HCT116 (cell line): ENCODE results near the gene NF1. TPM values are rescaled to one million over a fixed set of nuclear protein-coding genes. Genes with fewer than 3 reads are reported as not detected.

Source experiments
- ATAC-seq: fragments of 200-7000 bp; cut with Tn5 transposase; 2 replicates; pipeline ENCODE4 v1.9.1; 2020; ENCODE audit warnings: mild to moderate bottlenecking, moderate library complexity
- BruUV-seq: library from RNA; stranded (reverse); fragments of 400-500 nt; replicated peaks from 2 replicates; lab custom pipeline; 2021; lab: Mats Ljungman, UMichigan
- CTCF ChIA-PET: fragments of 300-600 bp; sonication (Branson Sonifier 250); formaldehyde crosslinking; loops from one replicate; lab custom pipeline; 2021; ENCODE audit warnings: antibody characterized with exemption; lab: Charles Lee
- POLR2A ChIA-PET: fragments of 300-600, 350-600 bp; sonication (Branson Sonifier 250); formaldehyde crosslinking; loops from one replicate; lab custom pipeline; 2021; ENCODE audit warnings: antibody characterized with exemption; lab: Charles Lee
- RAD21 ChIA-PET, 2 experiments: fragments of 300-600 bp; sonication (Branson Sonifier 250); formaldehyde crosslinking; loops; one replicate each; lab custom pipeline; 2023; ENCODE audit warnings: low total read pairs in 2 of 2; ENCODE audit not compliant: uncharacterized antibody in 2 of 2, unreplicated experiment in 2 of 2, low non-redundant PET in 1 of 2; lab: Charles Lee
- DNase-seq: peaks from one replicate; pipeline ENCODE4 v3.0.0-alpha.2; 2010; ENCODE audit warnings: low read depth, low spot score
- H2AFZ ChIP-seq: fragments of 200-600 bp; shearing (Covaris generic), sonication (generic); 2 replicates; pipeline ENCODE4 v1.6.1; 2017; ENCODE audit warnings: low read depth, mixed run types, mixed read lengths, antibody characterized with exemption, low read length; ENCODE audit not compliant: poor library complexity, severe bottlenecking
- H3K27ac ChIP-seq: 2 replicates; pipeline ENCODE4 v1.5.1; 2012; ENCODE audit warnings: low read depth, low read length
- H3K27me3 ChIP-seq: fragments of 200-600 bp; sonication (generic); 2 replicates; pipeline ENCODE4 v1.6.1; 2016; ENCODE audit warnings: mixed run types, low read length, mixed read lengths; ENCODE audit not compliant: insufficient read depth
- H3K36me3 ChIP-seq, 2 experiments: fragments of 200-500 bp in 1 of 2; fragments of 200-600 bp in 1 of 2; sonication (Bioruptor generic) in 1 of 2; sonication (generic) in 1 of 2; 2 replicates each; pipeline versions ENCODE4 v1.5.1 to v1.6.1; 2014 to 2016; ENCODE audit warnings: low read length in 2 of 2, inconsistent platforms in 1 of 2, mixed read lengths in 1 of 2, mixed run types in 1 of 2; ENCODE audit not compliant: insufficient read depth in 2 of 2, control insufficient read depth in 1 of 2
- H3K4me1 ChIP-seq, 2 experiments: fragments of 200-600 bp in 1 of 2; sonication (generic) in 1 of 2; 2 replicates each; pipeline versions ENCODE4 v1.5.1 to v1.6.1; 2012 to 2017; ENCODE audit warnings: low read length in 2 of 2, inconsistent platforms in 1 of 2, mild to moderate bottlenecking in 1 of 2, mixed read lengths in 1 of 2, mixed run types in 1 of 2, moderate library complexity in 1 of 2; ENCODE audit not compliant: insufficient read depth in 2 of 2, control insufficient read depth in 1 of 2
- H3K4me2 ChIP-seq: fragments of 200-600 bp; sonication (generic); 2 replicates; pipeline ENCODE4 v1.6.1; 2017; ENCODE audit warnings: mixed run types, low read length, mixed read lengths
- H3K4me3 ChIP-seq, 2 experiments: fragments of 200-600 bp in 1 of 2; sonication (generic) in 1 of 2; replicated peaks in 1 of 2; 2 replicates each; pipeline ENCODE4 v1.5.1; 2011 to 2016; ENCODE audit warnings: low read length in 2 of 2, control low read depth in 1 of 2, low read depth in 1 of 2, mild to moderate bottlenecking in 1 of 2, mixed read lengths in 1 of 2, mixed run types in 1 of 2
- H3K79me2 ChIP-seq: fragments of 200-600 bp; sonication (generic); 2 replicates; pipeline ENCODE4 v1.6.1; 2017; ENCODE audit warnings: mild to moderate bottlenecking, mixed run types, low read length, moderate library complexity, mixed read lengths; ENCODE audit not compliant: insufficient read depth
- H3K9ac ChIP-seq: fragments of 200-600 bp; sonication (generic); 2 replicates; pipeline ENCODE4 v1.6.1; 2016; ENCODE audit warnings: low read length, mixed read lengths
- H3K9me2 ChIP-seq: fragments of 200-600 bp; sonication (generic), shearing (Covaris generic); 2 replicates; pipeline ENCODE4 v1.6.1; 2017; ENCODE audit warnings: mixed run types, mild to moderate bottlenecking, moderate library complexity; ENCODE audit not compliant: insufficient read depth
- H3K9me3 ChIP-seq, 2 experiments: fragments of 200-500 bp in 1 of 2; fragments of 200-600 bp in 1 of 2; sonication (Bioruptor generic) in 1 of 2; sonication (generic) in 1 of 2; 2 replicates each; pipeline ENCODE4 v1.6.1; 2014 to 2017; ENCODE audit warnings: low read length in 2 of 2, mixed read lengths in 2 of 2, inconsistent platforms in 1 of 2, low read depth in 1 of 2, mild to moderate bottlenecking in 1 of 2, mixed run types in 1 of 2, moderate library complexity in 1 of 2; ENCODE audit not compliant: control insufficient read depth in 1 of 2, insufficient read depth in 1 of 2
- H4K20me1 ChIP-seq: fragments of 200-600 bp; sonication (generic), shearing (Covaris generic); 2 replicates; pipeline ENCODE4 v1.6.1; 2017; ENCODE audit warnings: mixed run types, mild to moderate bottlenecking, moderate library complexity; ENCODE audit not compliant: insufficient read depth
- ATF3 ChIP-seq: IDR thresholded peaks from 2 replicates; pipeline ENCODE4 v1.6.1; 2012
- CTCF ChIP-seq, 3 experiments: fragments of 200-600 bp in 1 of 3; sonication (generic) in 1 of 3; IDR thresholded peaks in 2 of 3; conservative IDR thresholded peaks in 1 of 3; 2 replicates each; pipeline ENCODE4 v1.5.1; 2012 to 2017; ENCODE audit warnings: low read depth in 2 of 3, low read length in 2 of 3, antibody characterized with exemption in 1 of 3, borderline replicate concordance in 1 of 3, control low read depth in 1 of 3, mild to moderate bottlenecking in 1 of 3, mixed read lengths in 1 of 3, mixed run types in 1 of 3, moderate library complexity in 1 of 3; ENCODE audit not compliant: insufficient read depth in 1 of 3
- EGR1 ChIP-seq: IDR thresholded peaks from 2 replicates; pipeline ENCODE4 v1.6.1; 2012; ENCODE audit warnings: low read depth
- EZH2 ChIP-seq: fragments of 200-600 bp; sonication (generic); IDR thresholded peaks from 2 replicates; pipeline ENCODE4 v1.6.1; 2017; ENCODE audit warnings: antibody characterized with exemption, mixed run types
- RAD21 ChIP-seq: IDR thresholded peaks from 2 replicates; pipeline ENCODE4 v1.6.1; 2012; ENCODE audit warnings: low read depth, mild to moderate bottlenecking
- SIN3A ChIP-seq: IDR thresholded peaks from 2 replicates; pipeline ENCODE4 v1.6.1; 2012; ENCODE audit warnings: low read depth
- YY1 ChIP-seq: IDR thresholded peaks from 2 replicates; pipeline ENCODE4 v1.6.1; 2011; ENCODE audit warnings: low read length, low read depth, moderate library complexity, mild to moderate bottlenecking; ENCODE audit not compliant: insufficient replicate concordance; ENCODE audit errors: extremely low read depth
- ZBTB33 ChIP-seq: IDR thresholded peaks from 2 replicates; pipeline ENCODE4 v1.6.1; 2011; ENCODE audit warnings: mild to moderate bottlenecking, low read length, moderate library complexity; ENCODE audit not compliant: insufficient replicate concordance; ENCODE audit errors: extremely low read depth
- ZFX ChIP-seq: fragments of 450-650 bp; IDR thresholded peaks from 2 replicates; pipeline ENCODE4 v1.6.1; 2017
- ZNF274 ChIP-seq: fragments of 200-500 bp; sonication (Bioruptor generic); IDR thresholded peaks from 2 replicates; pipeline ENCODE4 v1.6.1; 2014; ENCODE audit warnings: mild to moderate bottlenecking, low read depth, low read length, inconsistent platforms
- intact Hi-C: fragments of 100-400 bp; cut with micrococcal nuclease; formaldehyde crosslinking; loops from 2 replicates; pipeline ENCODE4 v1.10.0; 2022
- total RNA-seq: library from RNA; stranded (reverse); gene quantifications from one replicate; pipeline ENCODE4 v1.2.1, GENCODE V29; 2021; ENCODE audit not compliant: unreplicated experiment

Gene NF1
- total RNA-seq, 1 experiment from 2014 or later, result 20.8 TPM

DNA sequence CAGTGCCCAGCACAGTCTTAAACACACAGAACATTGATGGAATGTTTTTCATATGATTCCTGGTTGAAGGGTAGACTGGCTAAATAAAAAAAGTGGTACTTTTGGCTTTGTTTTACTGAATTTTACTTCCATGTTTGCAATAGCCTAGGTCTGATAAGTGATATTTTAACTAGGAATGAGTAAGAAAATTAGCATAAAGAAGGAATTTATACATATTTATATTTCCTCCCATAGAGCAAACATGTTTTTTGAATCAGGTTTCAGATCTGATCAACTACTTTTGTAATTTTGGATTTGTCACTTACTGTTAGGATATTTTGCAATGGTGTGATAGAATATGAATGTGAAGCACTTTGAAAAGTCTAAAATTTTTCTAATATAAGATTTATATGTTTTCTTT lies 7.2 kb downstream of the NF1 start:
- peaks cover 94% of the 10 kb centered on the region for H3K79me2 ChIP-seq
- DNase-seq (no peak), ATAC-seq (no peak)
- no peaks in the 10 kb centered on the region for H3K4me1 ChIP-seq
- CTCF ChIA-PET, result no interaction called here
- no peaks in the 10 kb centered on the region for H3K9me3 ChIP-seq
- H4K20me1 ChIP-seq, result no peaks in the 10 kb centered on the region; the same call in none of the 2 replicates
- RAD21 ChIA-PET, result no interaction called here
- no peak overlapping the region for H3K9ac ChIP-seq
- no peak overlapping the region for H3K4me3 ChIP-seq
- POLR2A ChIA-PET, result no interaction called here
- BruUV-seq, result no TSS peak
- H3K4me2 ChIP-seq, result no peak overlapping the region
- no peak overlapping the region for H3K27ac ChIP-seq
- no peak overlapping the region for H2AFZ ChIP-seq
- H3K9me2 ChIP-seq, result no peaks in the 10 kb centered on the region
- intact Hi-C loops, result no loop called here
- H3K36me3 ChIP-seq, result no peaks in the 10 kb centered on the region
- H3K27me3 ChIP-seq, result no peaks in the 10 kb centered on the region
- TF ChIP-seq ZBTB33, result no peak
- no peak for TF ChIP-seq ZNF274
- no peak for TF ChIP-seq EGR1
- TF ChIP-seq YY1, result no peak
- TF ChIP-seq EZH2, result no peak
- TF ChIP-seq RAD21, result no peak
- TF ChIP-seq CTCF (IDR thresholded peaks at IDR 0.05 in 2 of 3, conservative IDR thresholded peaks at IDR 0.05 in 1 of 3; ENCODE audit: borderline replicate concordance in 1 of 3, insufficient read depth in 1 of 3, low read depth in 2 of 3, low read length in 2 of 3), result no peak
- TF ChIP-seq ATF3, result no peak
- TF ChIP-seq ZFX, result no peak
- no peak for TF ChIP-seq SIN3A
